Liver (tissue), 3 donors: Measurements from ENCODE around the gene FBXW7.

Experiments
- FOXA1 ChIP-seq: IDR thresholded peaks from 2 replicates; pipeline ENCODE4 v1.6.1; 2016; ENCODE audit warnings: antibody characterized with exemption
- GABPA ChIP-seq, 2 donors: IDR thresholded peaks in 1 of 2; conservative IDR thresholded peaks in 1 of 2; 2 replicates each; pipeline ENCODE4 v1.6.1; 2016; ENCODE audit warnings: antibody characterized with exemption in 2 of 2, mild to moderate bottlenecking in 1 of 2, moderate library complexity in 1 of 2
- RAD21 ChIP-seq, 2 donors: IDR thresholded peaks; 2 replicates each; pipeline ENCODE4 v1.6.1; 2016; ENCODE audit warnings: antibody characterized with exemption in 2 of 2, mild to moderate bottlenecking in 2 of 2
- RXRA ChIP-seq, 2 donors: IDR thresholded peaks; 2 replicates each; pipeline ENCODE4 v1.6.1; 2017 to 2018; ENCODE audit warnings: antibody characterized with exemption in 2 of 2, mild to moderate bottlenecking in 1 of 2
- SP1 ChIP-seq: IDR thresholded peaks from 2 replicates; pipeline ENCODE4 v1.6.1; 2018; ENCODE audit warnings: antibody characterized with exemption, mild to moderate bottlenecking
- TAF1 ChIP-seq: conservative IDR thresholded peaks from 2 replicates; pipeline ENCODE4 v1.6.1; 2016; ENCODE audit warnings: antibody characterized with exemption, mild to moderate bottlenecking
- YY1 ChIP-seq: IDR thresholded peaks from 2 replicates; pipeline ENCODE4 v1.6.1; 2016; ENCODE audit warnings: antibody characterized with exemption, mild to moderate bottlenecking
- TF ChIP-seq, protein P1 (sequence below): fragments of 150-350 bp; IDR thresholded peaks from 2 replicates; pipeline ENCODE4 v1.5.1; 2017; ENCODE audit warnings: improper control_type of control experiment, low read depth, low read length; ENCODE audit not compliant: missing input control
- TF ChIP-seq, protein P2 (sequence below): IDR thresholded peaks from 2 replicates; pipeline ENCODE4 v1.6.1; 2016; ENCODE audit warnings: antibody characterized with exemption
- TF ChIP-seq, protein P3 (sequence below): IDR thresholded peaks from 2 replicates; pipeline ENCODE4 v1.6.1; 2016; ENCODE audit warnings: antibody characterized with exemption
- TF ChIP-seq, protein P4 (sequence below): IDR thresholded peaks from 2 replicates; pipeline ENCODE4 v1.6.1; 2016; ENCODE audit warnings: antibody characterized with exemption, mild to moderate bottlenecking
- TF ChIP-seq, protein P5 (sequence below): IDR thresholded peaks from 2 replicates; pipeline ENCODE4 v1.6.1; 2016; ENCODE audit warnings: antibody characterized with exemption
- donor health status: healthy.
- donor health status: healthy.

DNA sequence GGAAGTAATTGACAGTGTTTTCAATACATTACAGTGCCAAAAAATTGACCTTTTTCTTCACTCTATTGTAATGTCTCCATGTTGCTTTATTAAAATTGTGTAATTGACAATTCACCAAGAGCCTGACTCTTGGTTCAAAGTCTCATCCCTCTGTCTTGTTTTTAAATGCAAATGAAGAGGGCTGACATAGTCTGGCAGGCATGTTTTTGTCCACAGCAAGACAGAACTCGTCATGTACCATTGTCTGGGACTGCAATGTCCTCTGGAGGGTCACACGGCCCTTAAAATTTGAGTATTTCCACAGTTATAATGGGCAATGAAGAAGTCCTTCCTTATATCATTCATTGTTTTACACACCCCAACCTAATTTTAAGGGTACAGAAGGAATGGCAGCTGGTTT lies 38.0 kb upstream of the FBXW7 start:
- TF ChIP-seq, protein P1, sequence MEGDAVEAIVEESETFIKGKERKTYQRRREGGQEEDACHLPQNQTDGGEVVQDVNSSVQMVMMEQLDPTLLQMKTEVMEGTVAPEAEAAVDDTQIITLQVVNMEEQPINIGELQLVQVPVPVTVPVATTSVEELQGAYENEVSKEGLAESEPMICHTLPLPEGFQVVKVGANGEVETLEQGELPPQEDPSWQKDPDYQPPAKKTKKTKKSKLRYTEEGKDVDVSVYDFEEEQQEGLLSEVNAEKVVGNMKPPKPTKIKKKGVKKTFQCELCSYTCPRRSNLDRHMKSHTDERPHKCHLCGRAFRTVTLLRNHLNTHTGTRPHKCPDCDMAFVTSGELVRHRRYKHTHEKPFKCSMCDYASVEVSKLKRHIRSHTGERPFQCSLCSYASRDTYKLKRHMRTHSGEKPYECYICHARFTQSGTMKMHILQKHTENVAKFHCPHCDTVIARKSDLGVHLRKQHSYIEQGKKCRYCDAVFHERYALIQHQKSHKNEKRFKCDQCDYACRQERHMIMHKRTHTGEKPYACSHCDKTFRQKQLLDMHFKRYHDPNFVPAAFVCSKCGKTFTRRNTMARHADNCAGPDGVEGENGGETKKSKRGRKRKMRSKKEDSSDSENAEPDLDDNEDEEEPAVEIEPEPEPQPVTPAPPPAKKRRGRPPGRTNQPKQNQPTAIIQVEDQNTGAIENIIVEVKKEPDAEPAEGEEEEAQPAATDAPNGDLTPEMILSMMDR: no peak
- no peak for TF ChIP-seq SP1
- TF ChIP-seq YY1: no peak
- TF ChIP-seq, protein P2, sequence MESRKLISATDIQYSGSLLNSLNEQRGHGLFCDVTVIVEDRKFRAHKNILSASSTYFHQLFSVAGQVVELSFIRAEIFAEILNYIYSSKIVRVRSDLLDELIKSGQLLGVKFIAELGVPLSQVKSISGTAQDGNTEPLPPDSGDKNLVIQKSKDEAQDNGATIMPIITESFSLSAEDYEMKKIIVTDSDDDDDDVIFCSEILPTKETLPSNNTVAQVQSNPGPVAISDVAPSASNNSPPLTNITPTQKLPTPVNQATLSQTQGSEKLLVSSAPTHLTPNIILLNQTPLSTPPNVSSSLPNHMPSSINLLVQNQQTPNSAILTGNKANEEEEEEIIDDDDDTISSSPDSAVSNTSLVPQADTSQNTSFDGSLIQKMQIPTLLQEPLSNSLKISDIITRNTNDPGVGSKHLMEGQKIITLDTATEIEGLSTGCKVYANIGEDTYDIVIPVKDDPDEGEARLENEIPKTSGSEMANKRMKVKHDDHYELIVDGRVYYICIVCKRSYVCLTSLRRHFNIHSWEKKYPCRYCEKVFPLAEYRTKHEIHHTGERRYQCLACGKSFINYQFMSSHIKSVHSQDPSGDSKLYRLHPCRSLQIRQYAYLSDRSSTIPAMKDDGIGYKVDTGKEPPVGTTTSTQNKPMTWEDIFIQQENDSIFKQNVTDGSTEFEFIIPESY: no peak
- TF ChIP-seq, protein P3, sequence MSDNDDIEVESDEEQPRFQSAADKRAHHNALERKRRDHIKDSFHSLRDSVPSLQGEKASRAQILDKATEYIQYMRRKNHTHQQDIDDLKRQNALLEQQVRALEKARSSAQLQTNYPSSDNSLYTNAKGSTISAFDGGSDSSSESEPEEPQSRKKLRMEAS: no peak
- no peak for TF ChIP-seq RAD21 (IDR thresholded peaks at IDR 0.05)
- no peak for TF ChIP-seq GABPA (IDR thresholded peaks at IDR 0.05 in 1 of 2, conservative IDR thresholded peaks at IDR 0.05 in 1 of 2)
- no peak for TF ChIP-seq FOXA1
- TF ChIP-seq TAF1: no peak
- no peak for TF ChIP-seq RXRA (IDR thresholded peaks at IDR 0.05)
- TF ChIP-seq, protein P4, sequence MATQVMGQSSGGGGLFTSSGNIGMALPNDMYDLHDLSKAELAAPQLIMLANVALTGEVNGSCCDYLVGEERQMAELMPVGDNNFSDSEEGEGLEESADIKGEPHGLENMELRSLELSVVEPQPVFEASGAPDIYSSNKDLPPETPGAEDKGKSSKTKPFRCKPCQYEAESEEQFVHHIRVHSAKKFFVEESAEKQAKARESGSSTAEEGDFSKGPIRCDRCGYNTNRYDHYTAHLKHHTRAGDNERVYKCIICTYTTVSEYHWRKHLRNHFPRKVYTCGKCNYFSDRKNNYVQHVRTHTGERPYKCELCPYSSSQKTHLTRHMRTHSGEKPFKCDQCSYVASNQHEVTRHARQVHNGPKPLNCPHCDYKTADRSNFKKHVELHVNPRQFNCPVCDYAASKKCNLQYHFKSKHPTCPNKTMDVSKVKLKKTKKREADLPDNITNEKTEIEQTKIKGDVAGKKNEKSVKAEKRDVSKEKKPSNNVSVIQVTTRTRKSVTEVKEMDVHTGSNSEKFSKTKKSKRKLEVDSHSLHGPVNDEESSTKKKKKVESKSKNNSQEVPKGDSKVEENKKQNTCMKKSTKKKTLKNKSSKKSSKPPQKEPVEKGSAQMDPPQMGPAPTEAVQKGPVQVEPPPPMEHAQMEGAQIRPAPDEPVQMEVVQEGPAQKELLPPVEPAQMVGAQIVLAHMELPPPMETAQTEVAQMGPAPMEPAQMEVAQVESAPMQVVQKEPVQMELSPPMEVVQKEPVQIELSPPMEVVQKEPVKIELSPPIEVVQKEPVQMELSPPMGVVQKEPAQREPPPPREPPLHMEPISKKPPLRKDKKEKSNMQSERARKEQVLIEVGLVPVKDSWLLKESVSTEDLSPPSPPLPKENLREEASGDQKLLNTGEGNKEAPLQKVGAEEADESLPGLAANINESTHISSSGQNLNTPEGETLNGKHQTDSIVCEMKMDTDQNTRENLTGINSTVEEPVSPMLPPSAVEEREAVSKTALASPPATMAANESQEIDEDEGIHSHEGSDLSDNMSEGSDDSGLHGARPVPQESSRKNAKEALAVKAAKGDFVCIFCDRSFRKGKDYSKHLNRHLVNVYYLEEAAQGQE: no peak
- TF ChIP-seq, protein P5, sequence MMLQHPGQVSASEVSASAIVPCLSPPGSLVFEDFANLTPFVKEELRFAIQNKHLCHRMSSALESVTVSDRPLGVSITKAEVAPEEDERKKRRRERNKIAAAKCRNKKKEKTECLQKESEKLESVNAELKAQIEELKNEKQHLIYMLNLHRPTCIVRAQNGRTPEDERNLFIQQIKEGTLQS: no peak
